Measurements from ENCODE around the gene EIF2D.
A peak's percentile ranks its signal among the peaks of the same experiment; 100 is the strongest.
"Not testable (repeated sequence)": the region's sequence is repeated elsewhere in the genome, so short reads cannot be mapped to it uniquely, and the experiment has no call there.

EIF2D gene

GRCh38 chr1:206635080-206635977, 23.1 kb upstream of the EIF2D start, which contains the start of gene DYRK3:
Gene DYRK3 (plus strand): TSS chr1:206635536. CDS start chr1:206635704, 168 bp downstream.
- DNase-seq (ENCODE audit: low spot score) = peak; percentile 91

- peak; percentile 55 for DNase-seq (ENCODE audit: low spot score)
Observed at GRCh38 chr1:206634365-206635079, 22.3 kb upstream of the EIF2D start.

- no peak for DNase-seq (ENCODE audit: low spot score)
Observed at GRCh38 chr1:206633708-206634121, 21.4 kb upstream of the EIF2D start.

GRCh38 chr1:206631085-206631509, 18.8 kb upstream of the EIF2D start:
- DNase-seq (ENCODE audit: low spot score) = peak; percentile 85

DNA sequence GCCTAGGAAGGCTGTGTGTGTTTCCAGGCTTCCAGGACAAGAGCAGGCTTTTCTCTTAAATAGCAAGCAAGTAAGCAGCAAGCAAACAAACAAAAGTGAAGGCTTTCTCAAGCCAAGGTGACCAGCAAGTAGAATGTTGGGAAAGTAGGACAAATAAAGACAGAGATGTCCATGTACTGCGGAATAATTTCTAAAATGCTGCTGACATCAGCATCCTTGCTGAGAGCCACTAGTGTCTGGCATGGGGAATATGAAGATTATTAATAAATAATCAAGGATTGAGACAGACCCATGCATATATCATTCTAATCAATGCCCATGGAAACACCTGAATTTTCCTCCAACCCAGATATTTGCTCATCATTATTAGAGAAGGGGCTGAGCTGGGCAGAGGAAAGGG, 16.7 kb upstream of the EIF2D start:
- DNase-seq (ENCODE audit: low spot score) = no peak

DNA sequence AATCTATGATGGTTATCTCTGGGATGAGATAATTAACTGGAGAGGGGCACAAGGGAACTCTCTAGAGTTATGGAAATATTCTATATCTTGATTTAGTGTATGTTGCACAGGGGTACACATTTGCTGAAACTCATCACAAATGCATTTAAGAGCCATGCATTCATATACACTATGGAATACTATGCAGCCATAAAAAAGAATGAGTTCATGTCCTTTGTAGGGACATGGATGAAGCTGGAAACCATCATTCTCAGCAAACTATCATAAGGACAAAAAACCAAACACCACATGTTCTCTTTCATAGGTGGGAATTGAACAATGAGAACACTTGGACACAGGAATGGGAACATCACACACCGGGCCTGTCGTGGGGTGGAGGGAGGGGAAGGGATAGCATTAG, 14.1 kb upstream of the EIF2D start:
- DNase-seq (ENCODE audit: low spot score) = not testable (repeated sequence)

- no peak for DNase-seq (ENCODE audit: low spot score)
Observed at GRCh38 chr1:206609229-206609991, 2.9 kb downstream of the EIF2D start.

GRCh38 chr1:206608108-206608698, 4.1 kb downstream of the EIF2D start:
- peak; percentile 65 for DNase-seq (ENCODE audit: low spot score)

DNA sequence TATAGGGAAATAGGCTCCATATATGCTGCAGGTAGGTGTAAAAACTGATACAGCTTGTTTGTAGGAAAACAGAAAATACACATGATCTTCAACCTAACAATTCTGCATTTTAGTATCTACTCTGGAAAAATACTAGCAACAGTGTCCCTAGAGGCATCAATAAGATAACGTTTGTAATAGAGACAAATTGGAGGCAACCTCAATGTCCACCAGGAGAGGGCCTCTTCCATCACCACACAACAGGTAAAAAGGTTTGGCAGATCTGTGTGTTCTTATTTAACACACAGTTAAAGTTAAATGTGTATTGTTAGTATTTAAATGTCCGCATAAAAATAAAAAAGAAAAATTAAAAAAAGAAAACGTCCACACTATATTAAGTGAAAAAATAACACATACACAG, 5.4 kb downstream of the EIF2D start:
- peak; percentile 36 for DNase-seq (ENCODE audit: low spot score)

GRCh38 chr1:206604861-206605260, 7.4 kb downstream of the EIF2D start:
- DNase-seq (ENCODE audit: low spot score) = no peak

DNA sequence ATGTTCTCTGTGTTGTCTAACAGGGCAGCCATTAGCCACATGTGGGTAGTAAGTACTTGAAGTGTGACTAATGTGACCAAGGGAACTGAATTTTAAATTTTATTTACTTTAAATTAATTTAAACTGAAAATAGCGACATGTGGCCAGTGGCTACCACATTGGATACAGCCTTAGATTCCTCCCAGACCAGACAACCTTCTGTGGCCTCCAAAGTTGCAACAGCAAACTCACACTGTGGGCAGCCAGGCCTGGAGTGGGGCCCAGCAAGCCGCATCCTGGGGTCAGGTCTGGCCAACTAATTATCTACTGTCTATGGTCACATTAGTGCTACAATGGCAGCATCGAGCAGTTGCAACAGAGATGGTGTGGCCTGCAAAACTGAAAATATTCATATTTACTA, 11.7 kb downstream of the EIF2D start:
- no peak for DNase-seq (ENCODE audit: low spot score)

DNA sequence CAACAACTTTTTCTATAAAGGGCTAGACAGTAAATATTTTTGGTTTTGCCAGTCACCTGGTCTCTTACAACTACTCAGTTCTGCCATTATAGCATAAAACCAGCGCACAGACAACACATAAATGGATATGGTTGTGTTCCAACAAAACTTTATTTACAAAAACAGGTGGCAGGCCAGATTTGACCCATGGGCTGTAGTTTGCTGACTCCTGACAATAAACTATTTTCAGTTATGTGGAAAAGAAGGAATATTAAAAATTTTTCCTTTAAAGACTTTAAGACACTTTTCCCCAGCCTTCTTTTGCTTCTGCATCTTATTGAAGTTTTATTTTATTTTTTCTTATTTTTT, 16.0 kb downstream of the EIF2D start:
- DNase-seq (ENCODE audit: low spot score) = no peak

DNA sequence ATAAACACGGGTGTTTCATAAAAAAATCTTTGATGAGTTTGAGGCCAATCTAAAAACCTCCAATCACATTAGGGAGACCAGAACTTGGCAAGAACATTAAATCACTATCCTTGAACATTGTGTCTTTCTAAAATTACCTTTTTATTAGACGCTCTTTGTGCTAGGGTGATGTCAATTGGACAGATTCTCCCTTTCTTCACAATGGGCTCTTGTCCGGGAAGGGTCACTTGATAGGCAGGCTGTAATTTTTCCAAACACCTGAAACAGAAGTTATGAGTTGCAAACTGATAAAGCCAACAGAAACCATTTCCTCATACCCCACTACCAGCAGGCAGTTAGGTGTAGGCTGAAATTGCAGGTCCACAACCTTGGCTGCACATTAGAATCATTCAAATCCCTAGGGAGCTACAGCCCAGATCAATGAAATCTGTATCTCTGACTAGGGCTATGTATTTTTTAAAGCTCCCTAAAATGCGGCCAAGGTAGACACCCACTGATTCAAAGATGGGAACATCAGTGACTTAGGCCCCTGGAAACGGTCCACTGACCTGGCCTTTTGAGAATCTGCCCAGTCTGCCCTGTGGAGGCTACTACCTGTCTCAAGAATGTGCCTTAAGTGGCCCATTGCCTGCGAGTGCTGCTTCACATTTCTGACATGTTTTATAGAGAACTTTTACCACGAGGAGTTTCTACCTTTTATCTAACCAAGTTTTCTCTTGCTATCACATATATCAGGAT, 16.5 kb downstream of the EIF2D start:
- no peak for DNase-seq (ENCODE audit: low spot score)

DNA sequence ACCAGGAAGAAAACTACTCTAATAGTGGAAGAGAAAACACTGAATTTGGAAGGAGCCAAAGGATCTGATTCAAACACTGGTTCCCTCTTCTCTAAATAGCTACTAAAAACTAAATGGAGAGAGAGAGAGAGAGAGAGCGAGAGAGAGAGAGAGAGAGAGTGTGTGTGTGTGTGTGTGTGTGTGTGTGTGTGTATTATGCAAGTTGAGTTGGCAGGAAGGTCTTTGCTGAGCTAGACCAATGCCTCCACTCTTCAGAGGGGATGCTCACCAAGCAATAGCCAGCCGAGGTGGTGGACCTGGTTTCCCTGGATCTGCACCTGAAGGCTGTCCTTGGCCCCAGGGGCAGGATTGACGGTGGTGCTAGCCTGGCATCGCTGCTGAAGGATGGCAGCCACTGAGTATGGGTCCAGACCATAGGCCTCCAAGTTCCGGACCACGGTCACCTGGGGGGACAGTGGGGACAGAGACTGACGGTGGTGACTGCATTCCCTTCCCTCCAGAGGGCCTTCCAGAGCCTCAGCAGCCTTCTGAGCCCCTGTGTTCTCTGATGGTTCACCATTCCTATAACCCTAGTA, 18.8 kb downstream of the EIF2D start:
- no peak for DNase-seq (ENCODE audit: low spot score)

GRCh38 chr1:206591696-206592095, 20.6 kb downstream of the EIF2D start:
- DNase-seq (ENCODE audit: low spot score) = no peak

GRCh38 chr1:206591226-206591625, 21.0 kb downstream of the EIF2D start:
- DNase-seq (ENCODE audit: low spot score) = no peak

GRCh38 chr1:206590025-206590758, 22.1 kb downstream of the EIF2D start:
- DNase-seq (ENCODE audit: low spot score) = no peak

GRCh38 chr1:206589206-206589605, 23.1 kb downstream of the EIF2D start:
- DNase-seq (ENCODE audit: low spot score) = no peak

DNA sequence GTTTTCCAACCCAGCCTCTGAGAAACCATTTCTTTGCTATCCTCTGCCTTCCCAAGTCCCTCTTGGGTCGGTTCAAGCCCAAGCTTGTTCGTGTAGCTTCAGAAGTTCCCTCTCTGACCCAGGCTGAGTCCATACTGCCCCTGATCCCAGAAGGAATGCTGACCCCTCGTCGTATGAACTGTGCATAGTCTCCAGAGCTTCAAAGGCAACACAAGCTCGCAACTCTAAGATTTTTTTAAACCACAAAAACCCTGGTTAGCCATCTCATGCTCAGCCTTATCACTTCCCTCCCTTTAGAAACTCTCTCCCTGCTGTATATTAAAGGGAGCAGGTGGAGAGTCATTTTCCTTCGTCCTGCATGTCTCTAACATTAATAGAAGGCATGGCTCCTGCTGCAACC, 23.8 kb downstream of the EIF2D start:
- DNase-seq (ENCODE audit: low spot score) = no peak

- DNase-seq (ENCODE audit: low spot score) = no peak
Observed at GRCh38 chr1:206587904-206588303, 24.4 kb downstream of the EIF2D start.

All from germinal center (tissue), 1 donor.